Left ventricle myocardium inferior (tissue), 1 donor: ENCODE measurements around the gene REXO4. TPM values are rescaled to one million over a fixed set of nuclear protein-coding genes. Genes with fewer than 3 reads are reported as not detected.

Source experiments
- DNase-seq: peaks from one replicate; pipeline ENCODE4 v3.0.0-alpha.2; 2020
- H3K27ac ChIP-seq: fragments of 200-600 bp; replicated peaks from 2 replicates; pipeline ENCODE4 v1.8.0; 2021
- H3K27me3 ChIP-seq: fragments of 200-600 bp; 2 replicates; pipeline ENCODE4 v1.8.0; 2021; ENCODE audit warnings: low read depth
- H3K36me3 ChIP-seq: fragments of 200-600 bp; 2 replicates; pipeline ENCODE4 v1.8.0; 2021
- H3K4me1 ChIP-seq: fragments of 200-600 bp; 2 replicates; pipeline ENCODE4 v1.8.0; 2021
- H3K4me3 ChIP-seq: fragments of 200-600 bp; 2 replicates; pipeline ENCODE4 v1.8.0; 2021; ENCODE audit warnings: mild to moderate bottlenecking, moderate library complexity
- H3K9me3 ChIP-seq: fragments of 200-600 bp; replicated peaks from 2 replicates; pipeline ENCODE4 v1.8.0; 2021
- CTCF ChIP-seq: fragments of 200-600 bp; IDR thresholded peaks from 2 replicates; pipeline ENCODE4 v1.8.0; 2021; ENCODE audit warnings: antibody characterized with exemption, mild to moderate bottlenecking, borderline replicate concordance
- intact Hi-C: fragments of 100-400 bp; cut with micrococcal nuclease; formaldehyde crosslinking; loops from one replicate; pipeline ENCODE4 v1.11.0; 2022
- total RNA-seq: library from RNA; stranded (reverse); fragmentation: NEBNext Ultra II Directional; extraction: Animal tissue kit (Norgen Biotek cat#: 25700); gene quantifications from one replicate; pipeline ENCODE4 v1.2.1, GENCODE V29; 2021
- donor health status: DM: no; HTN: yes; CAD: no; lungs with severe emphysema.

Gene REXO4
- total RNA-seq, 1 donor from 2014 or later: 16.5 TPM

DNA sequence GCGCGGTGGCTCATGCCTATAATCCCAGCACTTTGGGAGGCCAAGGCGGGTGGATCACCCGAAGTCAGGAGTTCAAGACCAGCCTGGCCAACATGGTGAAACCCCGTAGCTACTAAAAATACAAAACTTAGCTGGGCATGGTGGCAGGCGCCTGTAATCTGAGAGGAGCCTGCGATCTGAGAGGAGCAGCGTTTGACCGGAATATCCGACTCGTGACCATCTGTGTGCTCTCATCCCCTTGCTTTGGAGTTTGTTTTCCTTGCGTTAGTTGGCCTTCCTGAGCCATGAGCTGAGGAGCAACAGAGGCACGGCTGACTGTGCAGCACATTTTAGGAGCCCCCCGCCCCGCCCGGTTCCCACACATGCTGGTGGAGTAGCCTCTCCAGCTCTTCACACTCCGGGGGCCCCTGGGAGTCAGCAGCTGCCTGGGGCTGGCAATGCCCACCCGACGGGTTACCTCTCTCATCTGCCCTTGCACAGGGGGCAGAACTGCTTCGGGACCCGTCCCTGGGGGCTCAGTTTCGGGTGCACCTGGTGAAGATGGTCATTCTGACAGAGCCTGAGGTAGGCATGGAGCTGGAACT, 7.3 kb upstream of the REXO4 start:
- no peak for TF ChIP-seq CTCF
- intact Hi-C loops: no loop called here

DNA sequence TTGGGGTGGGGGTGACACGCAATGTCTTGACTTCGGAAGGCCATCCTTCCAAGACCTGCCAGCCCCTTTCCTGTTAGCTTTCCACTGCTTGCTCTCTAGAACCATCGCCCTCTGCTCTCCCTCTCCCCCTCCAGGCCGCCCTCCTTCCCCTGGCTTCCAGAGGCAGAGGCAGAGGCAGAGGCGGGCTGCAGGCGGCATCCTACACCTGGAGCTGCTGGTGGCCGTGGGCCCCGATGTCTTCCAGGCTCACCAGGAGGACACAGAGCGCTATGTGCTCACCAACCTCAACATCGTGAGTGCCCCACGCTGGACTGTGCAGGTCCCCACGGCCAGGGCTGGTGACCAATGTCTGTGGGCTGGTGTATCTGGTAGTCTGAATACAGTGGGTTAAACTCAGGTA, 6.4 kb upstream of the REXO4 start:
- Histone ChIP-seq H3K36me3 (peaks cover 5% of the 10 kb centered on the region), H3K4me3 (no peak overlapping the region), H3K9me3 (no peaks in the 10 kb centered on the region), H3K4me1 (peaks cover 8% of the 10 kb centered on the region), H3K27me3 (peaks cover 44% of the 10 kb centered on the region), H3K27ac (no peak overlapping the region)
- intact Hi-C loops: no loop called here
- no peak for TF ChIP-seq CTCF
- DNase-seq: no peak

More for the DNA sequence above, 7.3 kb upstream of the REXO4 start:
- no peak overlapping the region for H3K4me3 ChIP-seq
- DNase-seq: no peak
- peaks cover 5% of the 10 kb centered on the region for H3K36me3 ChIP-seq
- peaks cover 8% of the 10 kb centered on the region for H3K4me1 ChIP-seq
- H3K27ac ChIP-seq: no peak overlapping the region
- peaks cover 51% of the 10 kb centered on the region for H3K27me3 ChIP-seq
- no peaks in the 10 kb centered on the region for H3K9me3 ChIP-seq

- no peak for TF ChIP-seq CTCF
- DNase-seq: no peak
- intact Hi-C loops: no loop called here
- Histone ChIP-seq H3K27ac (no peak overlapping the region), H3K4me3 (no peak overlapping the region), H3K27me3 (peaks cover 34% of the 10 kb centered on the region), H3K4me1 (peaks cover 8% of the 10 kb centered on the region), H3K9me3 (no peaks in the 10 kb centered on the region), H3K36me3 (peaks cover 5% of the 10 kb centered on the region)
Measured at GRCh38 chr9:133423216-133423615, 5.4 kb upstream of the REXO4 start.

DNA sequence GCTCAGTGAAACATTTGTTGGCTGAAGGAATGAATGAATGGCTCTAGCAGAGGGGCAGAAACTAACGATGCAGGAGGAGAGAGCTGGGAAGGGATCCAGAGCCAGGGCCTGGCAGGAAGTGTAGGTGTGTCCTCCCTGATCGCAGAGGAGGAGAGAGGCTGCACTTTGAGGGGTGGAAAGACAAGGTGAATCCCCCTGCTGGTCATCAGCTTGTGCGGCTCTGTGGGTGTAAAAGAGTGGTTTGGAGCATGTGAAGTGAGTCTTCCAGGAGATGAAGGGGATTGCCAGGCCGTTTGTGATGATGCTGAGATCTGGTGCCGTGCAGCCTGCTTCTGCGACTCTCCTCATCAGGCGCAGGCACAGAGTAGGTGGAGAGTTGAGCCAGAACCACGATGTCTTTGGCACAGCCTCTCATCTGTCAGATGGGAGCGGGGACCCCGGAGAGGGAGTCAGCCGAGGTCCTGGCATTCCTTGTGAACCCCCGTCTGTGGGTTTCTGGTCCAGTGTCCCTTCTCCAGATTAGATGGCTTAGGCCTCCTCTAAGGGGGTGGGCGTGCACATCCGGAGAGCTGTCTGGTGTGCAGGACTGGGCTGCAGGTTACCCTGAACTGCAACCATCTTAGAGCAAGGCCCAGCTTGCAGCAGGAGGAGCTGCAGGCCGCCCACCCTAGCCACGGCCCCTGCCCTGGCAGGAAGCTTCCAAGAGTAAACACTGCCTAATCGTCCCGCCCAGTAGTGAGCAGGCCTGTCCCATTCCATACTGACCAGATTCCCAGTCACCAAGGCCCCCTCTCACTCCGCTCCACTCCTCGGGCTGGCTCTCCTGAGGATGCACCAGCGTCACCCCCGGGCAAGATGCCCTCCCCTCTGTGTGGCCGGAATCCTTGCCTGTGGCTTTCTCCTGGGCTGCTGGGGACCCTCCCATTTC, 4.1 kb upstream of the REXO4 start, which contains the start of gene ADAMTS13:
TSS of gene ADAMTS13 (plus strand) at position 753 of the 928 bp plus-strand sequence. CDS start at position 830, 77 bp downstream.
- Histone ChIP-seq H3K4me3 (no peak within 1 kb of the TSS), H3K9me3 (no peaks in the 10 kb centered on the region), H3K27me3 (peaks cover 21% of the 10 kb centered on the region), H3K36me3 (peaks cover 5% of the 10 kb centered on the region), H3K4me1 (peaks cover 19% of the 10 kb centered on the region), H3K27ac (no peak within 1 kb of the TSS)
- DNase-seq: no peak
- no peak for TF ChIP-seq CTCF
- intact Hi-C loops: no loop called here

GRCh38 chr9:133420392-133420827, 2.6 kb upstream of the REXO4 start:
- Histone ChIP-seq H3K4me1 (peaks cover 33% of the 10 kb centered on the region), H3K9me3 (no peaks in the 10 kb centered on the region), H3K4me3 (no peak overlapping the region), H3K36me3 (peaks cover 1% of the 10 kb centered on the region), H3K27ac (no peak overlapping the region), H3K27me3 (peaks cover 6% of the 10 kb centered on the region)
- no peak for TF ChIP-seq CTCF
- no peak for DNase-seq
- intact Hi-C loops: no loop called here
